ENCODE results near the gene NPM1. TPM values are rescaled to one million over a fixed set of nuclear protein-coding genes. Genes with fewer than 3 reads are reported as not detected.
"Not testable (repeated sequence)": the region's sequence is repeated elsewhere in the genome, so short reads cannot be mapped to it uniquely, and the experiment has no call there.

NPM1 gene
- total and polyA plus RNA-seq, 5 experiments from 2014 or later, result 960 to 1,305 (median 1,086) TPM

DNA sequence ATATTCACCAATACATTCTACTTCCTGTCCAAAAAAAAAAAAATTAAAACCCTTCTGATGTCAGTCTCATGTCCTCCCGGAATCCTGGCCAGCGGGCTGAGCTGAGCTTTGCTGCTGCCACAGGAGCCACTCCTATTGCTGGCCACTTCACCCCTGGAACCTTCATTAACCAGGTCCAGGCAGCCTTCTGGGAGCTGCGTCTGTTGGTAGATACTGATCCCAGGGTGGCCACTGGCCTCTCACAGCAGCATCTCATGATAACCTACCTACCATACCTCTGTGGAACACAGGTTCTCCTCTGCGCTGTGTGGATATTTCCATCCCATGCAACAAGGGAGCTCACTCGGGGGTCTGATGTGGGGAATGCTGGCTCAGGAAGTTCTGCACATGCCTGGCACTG is 21.0 kb upstream of the NPM1 start:
- Mint-ChIP-seq H3K27me3 (peaks cover 8 to 35% (median 17%) of the 10 kb centered on the region in 5 donors), H3K36me3 (no peaks in the 10 kb centered on the region), H3K4me1 (peaks cover 0 to 1% (median 0%) of the 10 kb centered on the region in 4 donors), H3K4me3 (no peak overlapping the region), H3K27ac (no peak overlapping the region), H3K9me3 (no peaks in the 10 kb centered on the region)
- DNase-seq (no peak), ATAC-seq (no peak)
- POLR2A ChIA-PET, result no interaction called here

DNA sequence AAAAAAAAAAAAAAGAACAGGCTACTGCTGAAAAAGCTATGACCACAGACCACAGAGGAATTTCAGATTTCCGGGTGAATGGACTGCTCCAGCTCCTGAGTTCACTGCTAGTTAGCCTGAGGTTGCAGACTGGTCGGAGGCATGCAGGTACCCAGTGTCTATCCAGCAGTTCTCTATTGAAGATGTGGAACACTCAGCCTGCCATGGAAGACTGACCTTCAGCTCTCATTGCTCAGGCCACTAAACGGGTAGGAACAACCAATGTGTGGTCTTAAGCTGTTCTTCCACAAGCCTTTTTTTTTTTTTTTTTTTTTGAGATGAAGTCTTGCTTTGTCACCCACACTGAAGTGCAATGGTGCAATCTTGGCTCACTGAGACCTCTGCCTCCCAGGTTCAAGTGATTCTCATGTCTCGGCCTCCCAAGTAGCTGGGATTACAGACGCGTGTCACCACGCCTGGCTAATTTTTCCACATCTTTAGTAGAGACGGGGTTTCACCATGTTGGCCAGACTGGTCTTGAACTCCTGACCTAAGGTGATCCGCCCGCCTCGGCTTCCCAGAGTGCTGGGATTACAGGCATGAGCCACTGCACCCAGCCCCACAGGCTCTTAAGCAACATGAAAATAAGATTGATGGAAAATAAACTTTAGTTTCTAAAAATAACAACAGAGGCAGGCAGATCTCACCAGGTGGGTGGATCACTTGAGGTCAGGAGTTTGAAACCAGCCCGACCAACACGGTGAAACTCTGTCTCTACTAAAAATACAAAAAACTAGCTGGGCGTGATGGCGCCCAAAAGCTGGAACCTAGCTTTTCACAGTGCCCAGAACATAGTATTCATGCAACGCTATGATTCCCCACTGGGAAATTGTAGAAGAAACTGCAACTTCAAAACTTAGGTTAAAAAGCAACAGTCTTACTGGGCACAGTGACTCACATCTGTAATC is 20.0 kb upstream of the NPM1 start:
- Mint-ChIP-seq H3K27ac (no peak overlapping the region), H3K4me1 (peaks cover 0 to 1% (median 0%) of the 10 kb centered on the region in 4 donors), H3K9me3 (no peaks in the 10 kb centered on the region), H3K36me3 (no peaks in the 10 kb centered on the region), H3K4me3 (no peak overlapping the region), H3K27me3 (peaks cover 8 to 35% (median 17%) of the 10 kb centered on the region in 5 donors)
- DNase-seq (no peak), ATAC-seq (no peak)
- POLR2A ChIA-PET, result no interaction called here

DNA sequence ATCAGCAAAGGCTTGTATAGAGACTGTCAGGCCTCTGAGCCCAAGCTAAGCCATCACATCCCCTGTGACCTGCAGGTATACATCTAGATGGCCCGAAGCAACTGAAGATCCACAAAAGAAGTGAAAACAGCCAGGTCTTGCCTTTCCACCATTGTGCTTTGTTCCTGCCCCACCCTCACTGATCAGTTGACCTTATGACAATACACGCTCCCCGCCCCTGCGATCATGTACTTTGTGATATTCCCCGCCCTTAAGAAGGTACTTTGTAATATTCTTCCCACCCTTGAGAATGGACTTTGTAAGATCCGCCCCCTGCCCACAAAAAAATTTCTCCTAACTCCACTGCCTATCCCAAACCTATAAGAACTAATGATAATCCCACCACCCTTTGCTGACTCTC is 18.6 kb upstream of the NPM1 start:
- Mint-ChIP-seq H3K4me1 (peaks cover 0 to 1% (median 0%) of the 10 kb centered on the region in 4 donors), H3K36me3 (no peaks in the 10 kb centered on the region), H3K4me3 (no peak overlapping the region), H3K9me3 (no peaks in the 10 kb centered on the region), H3K27ac (no peak overlapping the region), H3K27me3 (peaks cover 7 to 22% (median 12%) of the 10 kb centered on the region in 5 donors)
- POLR2A ChIA-PET, result no interaction called here
- ATAC-seq, result no peak
- no peak for DNase-seq

DNA sequence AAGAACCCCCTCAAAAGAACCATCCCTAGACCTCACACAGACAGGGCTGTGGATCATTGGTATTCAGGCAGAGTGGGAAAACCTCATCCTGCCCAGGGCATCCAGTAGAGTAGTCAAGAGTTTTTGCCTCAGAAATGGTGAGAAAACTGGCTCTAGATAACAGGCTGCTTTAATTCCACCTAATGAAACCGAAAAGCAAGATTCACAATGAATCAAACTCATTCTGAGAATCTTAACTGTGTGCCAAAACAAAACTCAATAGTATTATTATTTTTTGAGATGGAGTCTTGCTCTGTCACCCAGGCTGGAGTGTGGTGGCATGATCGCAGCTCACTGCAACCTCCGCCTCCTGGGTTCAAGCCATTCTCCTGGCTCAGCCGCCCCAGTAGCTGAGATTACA is 17.8 kb upstream of the NPM1 start:
- H3K4me1 Mint-ChIP-seq, result peaks cover 0 to 1% (median 0%) of the 10 kb centered on the region in 4 donors
- POLR2A ChIA-PET, result no interaction called here

GRCh38 chr5:171370881-171371280 is 16.8 kb upstream of the NPM1 start:
- H3K27ac Mint-ChIP-seq, H3K9me3 Mint-ChIP-seq, H3K36me3 Mint-ChIP-seq, ATAC-seq, POLR2A ChIA-PET, DNase-seq, H3K27me3 Mint-ChIP-seq, H3K4me1 Mint-ChIP-seq, H3K4me3 Mint-ChIP-seq: not testable (repeated sequence)

More for the DNA sequence above, 17.8 kb upstream of the NPM1 start:
- no peaks in the 10 kb centered on the region for H3K9me3 Mint-ChIP-seq
- no peak for ATAC-seq
- H3K27ac Mint-ChIP-seq, result no peak overlapping the region
- no peak for DNase-seq
- H3K27me3 Mint-ChIP-seq, result peaks cover 5 to 18% (median 12%) of the 10 kb centered on the region in 5 donors
- H3K4me3 Mint-ChIP-seq, result no peak overlapping the region
- no peaks in the 10 kb centered on the region for H3K36me3 Mint-ChIP-seq

DNA sequence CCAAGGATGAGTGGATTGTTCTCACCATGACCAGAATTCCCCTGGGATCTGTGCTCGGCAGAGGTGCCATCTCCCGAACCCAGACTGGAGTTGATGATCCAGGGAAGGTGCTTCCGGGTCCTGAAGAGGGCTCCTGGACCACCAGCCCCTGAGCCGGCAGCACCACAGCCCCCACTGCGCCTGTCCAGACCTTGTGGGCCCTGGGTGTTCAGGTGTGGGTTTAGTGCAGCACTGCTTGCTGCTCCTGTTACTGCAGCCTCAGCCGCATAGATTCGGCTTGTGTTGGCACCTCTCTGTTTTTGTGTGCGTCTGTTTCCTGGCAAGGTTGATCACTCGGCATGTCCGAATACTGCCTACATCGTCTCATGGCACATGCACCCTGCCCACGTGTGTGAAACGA is 16.3 kb upstream of the NPM1 start:
- ATAC-seq, result no peak
- no peak for DNase-seq
- no peak overlapping the region for H3K27ac Mint-ChIP-seq
- no peak overlapping the region for H3K4me3 Mint-ChIP-seq
- H3K36me3 Mint-ChIP-seq, result no peaks in the 10 kb centered on the region
- no peaks in the 10 kb centered on the region for H3K9me3 Mint-ChIP-seq
- H3K27me3 Mint-ChIP-seq, result peaks cover 2 to 7% (median 7%) of the 10 kb centered on the region in 5 donors
- POLR2A ChIA-PET, result no interaction called here
- peaks cover 0 to 1% (median 0%) of the 10 kb centered on the region in 4 donors for H3K4me1 Mint-ChIP-seq

- Mint-ChIP-seq H3K36me3 (no peaks in the 10 kb centered on the region), H3K27ac (no peak overlapping the region), H3K9me3 (no peaks in the 10 kb centered on the region), H3K4me3 (no peak overlapping the region), H3K4me1 (no peaks in the 10 kb centered on the region), H3K27me3 (no peaks in the 10 kb centered on the region)
- POLR2A ChIA-PET, result interaction anchor here (0.5 to 0.7 kb wide), 2 partner anchors 22 to 34 kb away, joined by 3 to 10 read pairs; no protein-coding TSS in a partner anchor
- ATAC-seq (no peak), DNase-seq (no peak)
Observed at GRCh38 chr5:171379961-171380360, 7.7 kb upstream of the NPM1 start.

- peaks cover 14 to 32% (median 20%) of the 10 kb centered on the region in 4 donors for H3K4me1 Mint-ChIP-seq
- H3K4me3 Mint-ChIP-seq, POLR2A ChIA-PET, ATAC-seq, DNase-seq, H3K27ac Mint-ChIP-seq, H3K36me3 Mint-ChIP-seq, H3K9me3 Mint-ChIP-seq, H3K27me3 Mint-ChIP-seq: not testable (repeated sequence)
Observed at GRCh38 chr5:171384416-171384815, 3.2 kb upstream of the NPM1 start.

GRCh38 chr5:171384999-171385398 is 2.6 kb upstream of the NPM1 start:
- H3K9me3 Mint-ChIP-seq, H3K27ac Mint-ChIP-seq, H3K27me3 Mint-ChIP-seq, DNase-seq, ATAC-seq, POLR2A ChIA-PET: not testable (repeated sequence)
- Mint-ChIP-seq H3K36me3 (peaks cover 0 to 11% (median 8%) of the 10 kb centered on the region in 3 donors), H3K4me1 (peaks cover 16 to 38% (median 25%) of the 10 kb centered on the region in 4 donors), H3K4me3 (peak overlapping the region in 1 of 10 donors; percentile 4)

GRCh38 chr5:171386006-171386671 is 1.5 kb upstream of the NPM1 start:
- H3K27me3 Mint-ChIP-seq, result peaks cover 0 to 7% (median 0%) of the 10 kb centered on the region in 5 donors
- H3K4me3 Mint-ChIP-seq, result peak overlapping the region; percentile 11 to 99 (median 50)
- peak overlapping the region in 8 of 10 donors; percentile 47 to 100 (median 72) for H3K27ac Mint-ChIP-seq
- POLR2A ChIA-PET, result interaction anchor here (1.0 to 1.2 kb wide), 3 partner anchors 20 to 787 kb away, joined by 3 read pairs; no protein-coding TSS in a partner anchor
- ATAC-seq, result no peak
- H3K9me3 Mint-ChIP-seq, result peaks cover 0 to 5% (median 0%) of the 10 kb centered on the region in 9 donors
- H3K4me1 Mint-ChIP-seq, result peaks cover 21 to 49% (median 36%) of the 10 kb centered on the region in 4 donors
- peaks cover 5 to 21% (median 8%) of the 10 kb centered on the region in 3 donors for H3K36me3 Mint-ChIP-seq
- no peak for DNase-seq

GRCh38 chr5:171386861-171387344 is 746 bp upstream of the NPM1 start:
- Mint-ChIP-seq H3K27ac (peak overlapping the region; percentile 98 to 100 (median 100)), H3K9me3 (peaks cover 0 to 5% (median 0%) of the 10 kb centered on the region in 9 donors), H3K27me3 (peaks cover 0 to 7% (median 0%) of the 10 kb centered on the region in 5 donors), H3K4me3 (peak overlapping the region; percentile 91 to 99 (median 98)), H3K36me3 (peaks cover 8 to 28% (median 8%) of the 10 kb centered on the region in 3 donors), H3K4me1 (peaks cover 25 to 53% (median 43%) of the 10 kb centered on the region in 4 donors)
- POLR2A ChIA-PET, result interaction anchor here (0.6 to 2.6 kb wide), 10 partner anchors 10 to 1379 kb away, joined by 3 to 19 read pairs (median 3); partner anchors contain the start of genes FBXW11 and FGF18
- DNase-seq (no peak), ATAC-seq (peak in 1 of 2 donors; percentile 1)

Data from naive thymus-derived CD8-positive, alpha-beta T cell (primary cell).